H1 (cell line): ENCODE measurements around the gene SULT1A4. TPM values are rescaled to one million over a fixed set of nuclear protein-coding genes. Genes with fewer than 3 reads are reported as not detected.

Source experiments
- polyA plus RNA-seq, 7 experiments: library from polyadenylated mRNA; depleted of rRNA in 3 of 7; stranded (reverse) in 5 of 7; unstranded in 2 of 7; fragments of >200 nt in 5 of 7; fragments of 200-250 nt in 2 of 7; gene quantifications; 1 replicate in 5 of 7; 2 replicates in 1 of 7; 4 replicates in 1 of 7; pipeline versions ENCODE4 v1.2.1 to v1.2.3, GENCODE V29; 2011 to 2013; ENCODE audit warnings: missing spikeins in 2 of 7, mixed read lengths in 2 of 7
- small RNA-seq: library from polyadenylated mRNA; stranded (forward); fragments of <200 nt; extraction: miRNeasy Mini kit (QIAGEN cat#:217004); gene quantifications from one replicate; pipeline ENCODE3, GENCODE V24; 2013; ENCODE audit not compliant: insufficient read depth
- total RNA-seq: library from RNA; stranded (reverse); fragmentation: NEBNext Ultra II Directional; extraction: Animal tissue kit (Norgen Biotek cat#: 25700); gene quantifications from 2 replicates; pipeline ENCODE4 v1.2.1, GENCODE V29; 2021

Gene SULT1A4
- total and polyA plus RNA-seq, 2 of the 8 experiments (the other 6 are each of a cell fraction or from before 2014, with no cell fraction given): 0.82 to 1.7 TPM

Small RNA genes within 50 kb of the gene (small RNA-seq; reads per million reads assigned to genes)
- not detected for gene AC133555.2

Other genes with a start within 250 kb of the SULT1A4 start
- 1.6 and 2.2 TPM in 2 replicates for gene NPIPB11, start 53.2 kb upstream of the SULT1A4 start, total RNA-seq
- 3.4 and 5.6 TPM in 2 replicates for gene NPIPB11, start 53.2 kb upstream of the SULT1A4 start, polyA plus RNA-seq (2011; rRNA removed)
- gene BOLA2, start 5.6 kb upstream of the SULT1A4 start, total RNA-seq: 9.8 and 13.0 TPM in 2 replicates
- gene BOLA2, start 5.6 kb upstream of the SULT1A4 start, polyA plus RNA-seq (2011; rRNA removed): 61.1 and 75.2 TPM in 2 replicates
- 47.9 and 71.6 TPM in 2 replicates for gene SLX1B, start 5.4 kb upstream of the SULT1A4 start, total RNA-seq
- 101 and 141 TPM in 2 replicates for gene SLX1B, start 5.4 kb upstream of the SULT1A4 start, polyA plus RNA-seq (2011; rRNA removed)
- 39.8 and 50.9 TPM in 2 replicates for gene NPIPB12, start 46.5 kb downstream of the SULT1A4 start, total RNA-seq
- gene NPIPB12, start 46.5 kb downstream of the SULT1A4 start, polyA plus RNA-seq (2011; rRNA removed): 43.6 and 44.8 TPM in 2 replicates
- gene SPN, start 203.3 kb downstream of the SULT1A4 start, total RNA-seq: 1.6 and 1.8 TPM in 2 replicates
- gene SPN, start 203.3 kb downstream of the SULT1A4 start, polyA plus RNA-seq (2011; rRNA removed): 1.3 and 1.5 TPM in 2 replicates
- 102 and 106 TPM in 2 replicates for gene QPRT, start 219.3 kb downstream of the SULT1A4 start, total RNA-seq
- 89.0 and 119 TPM in 2 replicates for gene QPRT, start 219.3 kb downstream of the SULT1A4 start, polyA plus RNA-seq (2011; rRNA removed)